GM12878 (cell line): ENCODE results near the gene STX1B. TPM values are rescaled to one million over a fixed set of nuclear protein-coding genes. Genes with fewer than 3 reads are reported as not detected.

ENCODE experiments used
- ATAC-seq: fragments of 200-7000 bp; cut with Tn5 transposase; 3 replicates; pipeline ENCODE4 v1.9.1; 2020; ENCODE audit warnings: mild to moderate bottlenecking, moderate library complexity
- BruUV-seq: library from RNA; stranded (reverse); fragments of 400-500 nt; replicated peaks from 2 replicates; lab custom pipeline; 2021; lab: Mats Ljungman, UMichigan
- CTCF ChIA-PET: fragments of 300-600 bp; sonication (Branson Sonifier 250); formaldehyde crosslinking; extraction: SDS; loops from one replicate; lab custom pipeline; 2021; ENCODE audit warnings: inconsistent platforms; lab: Yijun Ruan, JAX
- POLR2A ChIA-PET: fragments of 350-600 bp; formaldehyde crosslinking; extraction: SDS; loops from one replicate; lab custom pipeline; 2021; ENCODE audit warnings: inconsistent platforms; lab: Charles Lee
- RAD21 ChIA-PET: fragments of 300-600 bp; sonication (Branson Sonifier 250); formaldehyde crosslinking; loops from one replicate; lab custom pipeline; 2023; ENCODE audit warnings: antibody characterized with exemption; ENCODE audit not compliant: unreplicated experiment; lab: Charles Lee
- SMC1A ChIA-PET: fragments of 300-600 bp; sonication (Branson Sonifier 250); formaldehyde crosslinking; loops from one replicate; lab custom pipeline; 2023; ENCODE audit not compliant: unreplicated experiment, uncharacterized antibody; lab: Charles Lee
- DNase-seq: peaks from one replicate; pipeline ENCODE4 v3.0.0-alpha.2; 2011; ENCODE audit warnings: low read depth, low spot score
- FAIRE-seq: peaks from 3 replicates; lab custom pipeline; 2011; peaks lifted over from hg19 to GRCh38; lab: Jason Lieb, UNC
- H2AFZ ChIP-seq: 2 replicates; pipeline ENCODE4 v1.6.0; 2011; ENCODE audit warnings: low read depth, low read length, control low read depth; ENCODE audit not compliant: control insufficient read depth
- H3K27ac ChIP-seq: 2 replicates; pipeline ENCODE4 v1.5.1; 2011; ENCODE audit warnings: control low read depth; ENCODE audit not compliant: control insufficient read depth, insufficient read depth
- H3K27me3 ChIP-seq, 2 experiments: replicated peaks in 1 of 2; 2 replicates each; pipeline versions ENCODE4 v1.6.0 to v1.6.1; 2011; ENCODE audit warnings: low read length in 1 of 2; ENCODE audit not compliant: control insufficient read depth in 2 of 2, insufficient read depth in 2 of 2
- H3K36me3 ChIP-seq, 2 experiments: 2 replicates each; pipeline ENCODE4 v1.5.1; 2011; ENCODE audit warnings: low read length in 1 of 2; ENCODE audit not compliant: control insufficient read depth in 2 of 2, insufficient read depth in 2 of 2
- H3K4me1 ChIP-seq: 2 replicates; pipeline ENCODE4 v1.6.1; 2011; ENCODE audit warnings: mild to moderate bottlenecking, low read length, moderate library complexity, mixed read lengths; ENCODE audit not compliant: control insufficient read depth, insufficient read depth
- H3K4me2 ChIP-seq: 2 replicates; pipeline ENCODE4 v1.6.0; 2011; ENCODE audit warnings: control low read depth; ENCODE audit not compliant: control insufficient read depth, insufficient read depth
- H3K4me3 ChIP-seq: fragments of 200-600 bp; sonication (generic); 2 replicates; pipeline ENCODE4 v1.5.1; 2016
- H3K79me2 ChIP-seq: 2 replicates; pipeline ENCODE4 v1.6.0; 2011; ENCODE audit warnings: low read length; ENCODE audit not compliant: control insufficient read depth, insufficient read depth
- H3K9ac ChIP-seq: 2 replicates; pipeline ENCODE4 v1.8.0; 2011; ENCODE audit warnings: low read length, control low read depth, mixed read lengths; ENCODE audit not compliant: control insufficient read depth, insufficient read depth
- H3K9me3 ChIP-seq: replicated peaks from 3 replicates; pipeline ENCODE4 v1.5.1; 2011; ENCODE audit warnings: mild to moderate bottlenecking, low read length; ENCODE audit not compliant: control insufficient read depth, insufficient read depth
- H4K20me1 ChIP-seq: 2 replicates; pipeline ENCODE4 v1.6.0; 2011; ENCODE audit not compliant: control insufficient read depth, insufficient read depth
- ELK1 ChIP-seq: IDR thresholded peaks from 2 replicates; pipeline ENCODE4 v1.6.1; 2012; ENCODE audit warnings: low read depth, low read length, improper control_type of control experiment
- FOXM1 ChIP-seq: IDR thresholded peaks from 2 replicates; pipeline ENCODE4 v1.6.1; 2012; ENCODE audit warnings: low read depth, mild to moderate bottlenecking, inconsistent platforms, low read length, moderate library complexity
- GATAD2B ChIP-seq: fragments of 450-650 bp; conservative IDR thresholded peaks from 2 replicates; pipeline ENCODE4 v1.6.1; 2017; ENCODE audit warnings: low read depth, mild to moderate bottlenecking, moderate library complexity
- IRF5 ChIP-seq: fragments of 450-650 bp; IDR thresholded peaks from 2 replicates; pipeline ENCODE4 v1.6.1; 2017; ENCODE audit warnings: borderline replicate concordance
- POLR2A ChIP-seq: IDR thresholded peaks from 2 replicates; pipeline ENCODE4 v1.6.1; 2011; ENCODE audit warnings: low read depth, mild to moderate bottlenecking, low read length
- POLR2AphosphoS5 ChIP-seq: IDR thresholded peaks from 2 replicates; pipeline ENCODE4 v1.6.1; 2011; ENCODE audit warnings: mild to moderate bottlenecking, low read length, inconsistent platforms
- RFX5 ChIP-seq: IDR thresholded peaks from 2 replicates; pipeline ENCODE4 v1.6.1; 2011; ENCODE audit warnings: low read depth, low read length, improper control_type of control experiment
- SMARCA5 ChIP-seq: fragments of 450-650 bp; IDR thresholded peaks from 2 replicates; pipeline ENCODE4 v1.6.1; 2017; ENCODE audit warnings: mild to moderate bottlenecking
- SRF ChIP-seq, 2 experiments: IDR thresholded peaks; 2 replicates each; pipeline ENCODE4 v1.6.1; 2011; ENCODE audit warnings: low read depth in 2 of 2, low read length in 2 of 2, mild to moderate bottlenecking in 1 of 2, moderate library complexity in 1 of 2
- ZBED1 ChIP-seq: IDR thresholded peaks from 2 replicates; pipeline ENCODE4 v1.6.1; 2016; ENCODE audit warnings: borderline replicate concordance
- ZNF207 ChIP-seq: fragments of 450-650 bp; IDR thresholded peaks from 2 replicates; pipeline ENCODE4 v1.6.1; 2014; ENCODE audit warnings: antibody characterized with exemption, mild to moderate bottlenecking, borderline replicate concordance
- ZNF217 ChIP-seq: fragments of 450-650 bp; IDR thresholded peaks from 2 replicates; pipeline ENCODE4 v1.6.1; 2017; ENCODE audit warnings: antibody characterized with exemption, mild to moderate bottlenecking
- WGBS: methylation state at CpG from one replicate; pipeline ENCODE4 v1.1.6; 2016; ENCODE audit warnings: low lambda C conversion rate; ENCODE audit not compliant: insufficient replicate concordance, insufficient coverage; ENCODE audit errors: missing lambda C conversion rate; 5-methylcytosine and 5-hydroxymethylcytosine counted together
- in situ Hi-C: fragments of 300-500 bp; cut with MboI; formaldehyde crosslinking; loops from 9 replicates; pipeline ENCODE4 v1.14.3; 2018; ENCODE audit warnings: mixed read lengths
- intact Hi-C: fragments of 100-400 bp; cut with micrococcal nuclease; formaldehyde crosslinking; loops from one replicate; pipeline ENCODE4 v1.14.2; 2022; ENCODE audit not compliant: unreplicated experiment
- polyA plus RNA-seq, 11 experiments: library from polyadenylated mRNA; depleted of rRNA in 4 of 11; unstranded in 6 of 11; stranded (reverse) in 5 of 11; fragments of >200 nt; fragmentation: Nextera tagmentation in 4 of 11; fragmentation: Illumina TruSeq in 1 of 11; extraction: Ambion mirVana in 4 of 11; extraction: Trizol in 1 of 11; gene quantifications; 1 replicate in 1 of 11; 2 replicates in 10 of 11; pipeline versions ENCODE4 v1.2.1 to v1.2.3, GENCODE V29; 2011 to 2016; ENCODE audit warnings: inconsistent platforms in 2 of 11, missing spikeins in 2 of 11, low read depth in 1 of 11
- total RNA-seq, 4 experiments: library from RNA; depleted of rRNA in 3 of 4; stranded (reverse); fragments of >200 nt in 3 of 4; fragmentation: Illumina TruSeq in 1 of 4; extraction: Trizol in 1 of 4; gene quantifications; 2 replicates each; pipeline versions ENCODE4 v1.2.1 to v1.2.3, GENCODE V29; 2013 to 2021

STX1B gene
- total and polyA plus RNA-seq, 10 of the 15 experiments (the other 5 are each of a cell fraction or from before 2014, with no cell fraction given) = 0.22 to 2.5 (median 1.1) TPM

- Histone ChIP-seq H3K79me2 (no peaks in the 10 kb centered on the region), H3K4me2 (no peak overlapping the region), H3K36me3 (peaks cover 15 to 30% of the 10 kb centered on the region in 2 experiments; a peak in 3 of 4 replicates), H3K4me3 (no peak overlapping the region), H3K27ac (no peak overlapping the region), H4K20me1 (no peaks in the 10 kb centered on the region), H3K27me3 (no peaks in the 10 kb centered on the region), H3K4me1 (no peaks in the 10 kb centered on the region), H3K9ac (no peak overlapping the region), H3K9me3 (no peaks in the 10 kb centered on the region), H2AFZ (no peak overlapping the region)
- 80% methylated on average over 4 of the region's 4 CpGs for WGBS
- in situ Hi-C loops (no loop called here), intact Hi-C loops (no loop called here)
- ATAC-seq (no peak), DNase-seq (no peak), FAIRE-seq (no peak)
- ChIA-PET CTCF (no interaction called here), SMC1A (interaction anchor here (1.6 kb wide), 1 partner anchor 454 kb away, joined by 3 read pairs; no protein-coding TSS in a partner anchor), POLR2A (interaction anchor here (0.7 kb wide), 1 partner anchor 485 kb away, joined by 3 read pairs; no protein-coding TSS in a partner anchor), RAD21 (no interaction called here)
- BruUV-seq = no TSS peak
- TF ChIP-seq ZNF207 (no peak), RFX5 (no peak), IRF5 (no peak), GATAD2B (no peak), ZNF217 (no peak)
Measured at GRCh38 chr16:30967795-30968194, 42.6 kb downstream of the STX1B start.

GRCh38 chr16:30966033-30966619 lies 44.3 kb downstream of the STX1B start:
- no peak for DNase-seq
- ChIA-PET POLR2A (interaction anchor here (1.0 kb wide), 1 partner anchor 176 kb away, joined by 4 read pairs; no protein-coding TSS in a partner anchor), SMC1A (no interaction called here), CTCF (no interaction called here), RAD21 (interaction anchor here (0.6 kb wide), 1 partner anchor 461 kb away, joined by 5 read pairs; no protein-coding TSS in a partner anchor)
- no peaks in the 10 kb centered on the region for H3K9me3 ChIP-seq
- FAIRE-seq = no peak
- no peaks in the 10 kb centered on the region for H3K4me1 ChIP-seq
- intact Hi-C loops (no loop called here), in situ Hi-C loops (no loop called here)
- no peak overlapping the region for H3K4me2 ChIP-seq
- BruUV-seq = no TSS peak
- no peak for ATAC-seq
- H2AFZ ChIP-seq = no peak overlapping the region
- TF ChIP-seq ELK1 (no peak), POLR2AphosphoS5 (peak; percentile 34; the same call in 1 of the 2 replicates), POLR2A (peak; percentile 76), SMARCA5 (no peak), ZBED1 (no peak), FOXM1 (no peak), SRF (IDR thresholded peaks at IDR 0.05; ENCODE audit: low read depth in 2 of 2, low read length in 2 of 2) (no peak)
- H3K4me3 ChIP-seq = no peak overlapping the region
- peaks cover 19 to 32% of the 10 kb centered on the region in 2 experiments for H3K36me3 ChIP-seq
- H3K9ac ChIP-seq = no peak overlapping the region
- H4K20me1 ChIP-seq = no peaks in the 10 kb centered on the region
- WGBS = 96% methylated on average over 19 of the region's 19 CpGs
- no peak overlapping the region for H3K27ac ChIP-seq
- H3K27me3 ChIP-seq = no peaks in the 10 kb centered on the region
- H3K79me2 ChIP-seq = no peaks in the 10 kb centered on the region
